Sigmoid colon (tissue), 7 donors: ENCODE results near the gene SDK2. TPM values are rescaled to one million over a fixed set of nuclear protein-coding genes. Genes with fewer than 3 reads are reported as not detected.
"Not testable (repeated sequence)": the region's sequence is repeated elsewhere in the genome, so short reads cannot be mapped to it uniquely, and the experiment has no call there.

Experiments used
- DNase-seq: peaks from one replicate; pipeline ENCODE4 v3.0.0-alpha.2; 2019
- H3K27ac ChIP-seq, 4 donors: fragments of 200-600 bp; sonication (generic); one replicate each; pipeline ENCODE4 v1.5.1; 2016 to 2019; ENCODE audit warnings: mild to moderate bottlenecking in 1 of 4
- H3K27me3 ChIP-seq, 3 donors: fragments of 200-600 bp; sonication (generic); one replicate each; pipeline ENCODE4 v1.5.1; 2019; ENCODE audit warnings: mild to moderate bottlenecking in 1 of 3
- H3K36me3 ChIP-seq, 4 donors: fragments of 200-600 bp; sonication (generic); one replicate each; pipeline ENCODE4 v1.5.1; 2016 to 2019
- H3K4me1 ChIP-seq, 4 donors: fragments of 200-600 bp; sonication (generic); one replicate each; pipeline ENCODE4 v1.5.1; 2017 to 2019
- H3K4me3 ChIP-seq, 4 donors: fragments of 200-600 bp; sonication (generic); one replicate each; pipeline ENCODE4 v1.5.1; 2017 to 2019; ENCODE audit warnings: mild to moderate bottlenecking in 2 of 4, moderate library complexity in 1 of 4
- H3K9me3 ChIP-seq, 4 donors: fragments of 200-600 bp in 3 of 4; sonication (generic) in 3 of 4; one replicate each; pipeline versions ENCODE4 v1.5.1 to v1.6.1; 2013 to 2019
- CTCF ChIP-seq, 4 experiments: fragments of 450-650 bp in 3 of 4; fragments of 200-600 bp in 1 of 4; IDR thresholded peaks; one replicate each; pipeline ENCODE4 v1.5.1; 2016 to 2019; ENCODE audit warnings: antibody characterized with exemption in 4 of 4, mild to moderate bottlenecking in 3 of 4, moderate library complexity in 2 of 4
- EP300 ChIP-seq, 4 donors: sonication (generic); formaldehyde crosslinking; IDR thresholded peaks; one replicate each; pipeline ENCODE4 v1.6.1; 2017; ENCODE audit warnings: antibody characterized with exemption in 4 of 4
- POLR2A ChIP-seq, 2 donors: fragments of 450-650 bp; IDR thresholded peaks; one replicate each; pipeline ENCODE4 v1.6.1; 2016; ENCODE audit warnings: antibody characterized with exemption in 2 of 2, mild to moderate bottlenecking in 2 of 2, moderate library complexity in 2 of 2
- POLR2AphosphoS5 ChIP-seq, 4 donors: sonication (generic); formaldehyde crosslinking; IDR thresholded peaks; one replicate each; pipeline ENCODE4 v1.6.1; 2017; ENCODE audit warnings: antibody characterized with exemption in 4 of 4
- WGBS, 2 donors: extraction: QIAGEN DNeasy Blood & Tissue Kit; methylation state at CpG; one replicate each; pipeline ENCODE4 v1.1.7; 2013; 5-methylcytosine and 5-hydroxymethylcytosine counted together
- intact Hi-C: fragments of 100-400 bp; cut with DNase I; formaldehyde crosslinking; loops from one replicate; pipeline ENCODE4 v1.15.1; 2023
- polyA plus RNA-seq, 3 donors: library from polyadenylated mRNA; stranded (reverse); fragments of 200-250 nt; gene quantifications; one replicate each; pipeline ENCODE4 v1.2.3, GENCODE V29; 2013
- total RNA-seq, 4 donors: library from RNA; depleted of rRNA; stranded (reverse); fragments of >200 nt; gene quantifications; one replicate each; pipeline ENCODE4 v1.1.0, GENCODE V29; 2016
- donor health status: healthy with polysubstance abuse.
- donor health status: Bipolar disorder and iron deficiency.
- donor health status: healthy.

The SDK2 gene
- total and polyA plus RNA-seq, 7 donors, result under 0.01 to 1.9 (median 0.71) TPM

- H3K4me1 ChIP-seq, result peaks cover 0 to 38% (median 33%) of the 10 kb centered on the region in 4 donors
- no peaks in the 10 kb centered on the region for H3K9me3 ChIP-seq
- no peak overlapping the region for H3K4me3 ChIP-seq
- no peak for TF ChIP-seq POLR2AphosphoS5 (IDR thresholded peaks at IDR 0.05)
- TF ChIP-seq EP300 (IDR thresholded peaks at IDR 0.05), result no peak
- no peak for TF ChIP-seq CTCF (IDR thresholded peaks at IDR 0.05)
- WGBS, 2 donors, result 82 to 87% methylated on average over 13 of the region's 13 CpGs
- intact Hi-C loops, result no loop called here
- H3K27ac ChIP-seq, result peak overlapping the region; percentile 67 to 97 (median 87)
- H3K27me3 ChIP-seq, result no peaks in the 10 kb centered on the region
- no peaks in the 10 kb centered on the region for H3K36me3 ChIP-seq
- no peak for DNase-seq
Observed at GRCh38 chr17:73336408-73337329, 307.6 kb downstream of the SDK2 start.

- Histone ChIP-seq H3K4me1 (peaks cover 0 to 32% (median 26%) of the 10 kb centered on the region in 4 donors), H3K4me3 (no peak overlapping the region), H3K36me3 (no peaks in the 10 kb centered on the region), H3K9me3 (no peaks in the 10 kb centered on the region), H3K27me3 (no peaks in the 10 kb centered on the region), H3K27ac (peak overlapping the region in 2 of 4 donors; percentile 20 to 96)
- intact Hi-C loops, result no loop called here
- no peak for DNase-seq
- TF ChIP-seq POLR2AphosphoS5 (IDR thresholded peaks at IDR 0.05) (no peak), CTCF (IDR thresholded peaks at IDR 0.05) (no peak), EP300 (IDR thresholded peaks at IDR 0.05) (no peak), POLR2A (IDR thresholded peaks at IDR 0.05) (no peak)
- WGBS, 2 donors, result 21 to 66% methylated on average over 12 of the region's 12 CpGs
Observed at GRCh38 chr17:73335591-73336407, 308.4 kb downstream of the SDK2 start.

GRCh38 chr17:73334771-73335513 is 309.3 kb downstream of the SDK2 start:
- no peak overlapping the region for H3K4me3 ChIP-seq
- intact Hi-C loops, result no loop called here
- H3K4me1 ChIP-seq, result peaks cover 0 to 26% (median 20%) of the 10 kb centered on the region in 4 donors
- no peaks in the 10 kb centered on the region for H3K9me3 ChIP-seq
- no peaks in the 10 kb centered on the region for H3K36me3 ChIP-seq
- no peak overlapping the region for H3K27ac ChIP-seq
- 48 to 70% methylated on average over 12 of the region's 12 CpGs for WGBS, 2 donors
- TF ChIP-seq CTCF (IDR thresholded peaks at IDR 0.05), result no peak
- TF ChIP-seq EP300 (IDR thresholded peaks at IDR 0.05), result no peak
- no peak for TF ChIP-seq POLR2AphosphoS5 (IDR thresholded peaks at IDR 0.05)
- no peak for TF ChIP-seq POLR2A (IDR thresholded peaks at IDR 0.05)
- no peak for DNase-seq
- no peaks in the 10 kb centered on the region for H3K27me3 ChIP-seq

GRCh38 chr17:73333445-73333844 is 310.8 kb downstream of the SDK2 start:
- H3K27ac ChIP-seq, intact Hi-C loops, H3K4me3 ChIP-seq, H3K36me3 ChIP-seq, DNase-seq, H3K9me3 ChIP-seq, H3K27me3 ChIP-seq: not testable (repeated sequence)
- WGBS, 2 donors, result 91 to 95% methylated on average over 9 of the region's 9 CpGs
- peaks cover 0 to 15% (median 12%) of the 10 kb centered on the region in 4 donors for H3K4me1 ChIP-seq
